SK-N-SH treated with all-trans-retinoic acid at 6 μM for 48 hours (cell line): ENCODE measurements around the gene TMEM235.

Source experiments
- ATAC-seq: fragments of 200-7000 bp; cut with Tn5 transposase; 3 replicates; pipeline ENCODE4 v1.9.1; 2020; ENCODE audit warnings: mild to moderate bottlenecking, moderate library complexity
- ARNTL ChIP-seq: fragments of 450-650 bp; formaldehyde crosslinking; IDR thresholded peaks from 2 replicates; pipeline ENCODE4 v1.5.0; 2020; ENCODE audit warnings: low read depth, mild to moderate bottlenecking, moderate library complexity, borderline replicate concordance
- BACH2 ChIP-seq: fragments of 250-450 bp; sonication (Bioruptor Pico); IDR thresholded peaks from 2 replicates; pipeline ENCODE4 v1.9.0; 2021; ENCODE audit warnings: mild to moderate bottlenecking, borderline replicate concordance
- CREB5 ChIP-seq: fragments of 250-450 bp; sonication (Bioruptor Pico); IDR thresholded peaks from 2 replicates; pipeline ENCODE4 v1.5.1; 2020; ENCODE audit warnings: low read depth, mild to moderate bottlenecking, moderate library complexity
- CSDC2 ChIP-seq: fragments of 250-450 bp; sonication (Bioruptor Pico); IDR thresholded peaks from 2 replicates; pipeline ENCODE4 v1.5.0; 2020; ENCODE audit warnings: mild to moderate bottlenecking, moderate library complexity
- CSRNP3 ChIP-seq: fragments of 250-450 bp; sonication (Bioruptor Pico); IDR thresholded peaks from 2 replicates; pipeline ENCODE4 v1.5.1; 2021; ENCODE audit warnings: mild to moderate bottlenecking, moderate library complexity
- ESRRG ChIP-seq: fragments of 250-450 bp; sonication (Bioruptor Pico); IDR thresholded peaks from 2 replicates; pipeline ENCODE4 v1.6.1; 2021; ENCODE audit warnings: mild to moderate bottlenecking
- ISL1 ChIP-seq: fragments of 250-450 bp; sonication (Bioruptor Pico); IDR thresholded peaks from 2 replicates; pipeline ENCODE4 v2.1.2; 2022; ENCODE audit warnings: mild to moderate bottlenecking, moderate library complexity
- OSR1 ChIP-seq: fragments of 250-450 bp; sonication (Bioruptor Pico); IDR thresholded peaks from 2 replicates; pipeline ENCODE4 v1.8.0; 2022; ENCODE audit warnings: moderate library complexity, mild to moderate bottlenecking, inconsistent platforms
- PATZ1 ChIP-seq: fragments of 250-450 bp; sonication (Bioruptor Pico); IDR thresholded peaks from 2 replicates; pipeline ENCODE4 v1.8.0; 2020; ENCODE audit warnings: mild to moderate bottlenecking, moderate library complexity, borderline replicate concordance
- POU6F1 ChIP-seq: fragments of 250-450 bp; sonication (Bioruptor Pico); IDR thresholded peaks from 2 replicates; pipeline ENCODE4 v1.8.0; 2021; ENCODE audit warnings: low read depth, mild to moderate bottlenecking, moderate library complexity, borderline replicate concordance
- PPARA ChIP-seq: fragments of 250-450 bp; sonication (Bioruptor Pico); IDR thresholded peaks from 2 replicates; pipeline ENCODE4 v1.5.0; 2020; ENCODE audit warnings: mild to moderate bottlenecking, borderline replicate concordance
- RARB ChIP-seq: fragments of 250-450 bp; sonication (Bioruptor Pico); IDR thresholded peaks from 2 replicates; pipeline ENCODE4 v1.8.0; 2021; ENCODE audit warnings: mild to moderate bottlenecking, moderate library complexity
- SNAI2 ChIP-seq: fragments of 250-450 bp; sonication (Bioruptor Pico); IDR thresholded peaks from 2 replicates; pipeline ENCODE4 v1.5.0; 2020; ENCODE audit warnings: mild to moderate bottlenecking, moderate library complexity
- TCF4 ChIP-seq: fragments of 250-450 bp; sonication (Bioruptor Pico); IDR thresholded peaks from 2 replicates; pipeline ENCODE4 v1.8.0; 2021; ENCODE audit warnings: mild to moderate bottlenecking, moderate library complexity, borderline replicate concordance
- TOX ChIP-seq: fragments of 250-450 bp; sonication (Bioruptor Pico); IDR thresholded peaks from 2 replicates; pipeline ENCODE4 v1.8.0; 2021; ENCODE audit warnings: mild to moderate bottlenecking, moderate library complexity, borderline replicate concordance
- TSHZ2 ChIP-seq: fragments of 250-450 bp; sonication (Bioruptor Pico); IDR thresholded peaks from 2 replicates; pipeline ENCODE4 v1.5.0; 2020; ENCODE audit warnings: mild to moderate bottlenecking, moderate library complexity
- ZC3H10 ChIP-seq: fragments of 250-450 bp; sonication (Bioruptor Pico); IDR thresholded peaks from 2 replicates; pipeline ENCODE4 v1.5.1; 2021; ENCODE audit warnings: mild to moderate bottlenecking, moderate library complexity
- ZFP3 ChIP-seq: fragments of 250-450 bp; sonication (Bioruptor Pico); IDR thresholded peaks from 2 replicates; pipeline ENCODE4 v1.5.0; 2020; ENCODE audit warnings: mild to moderate bottlenecking, moderate library complexity
- ZFP30 ChIP-seq: fragments of 450-650 bp; formaldehyde crosslinking; IDR thresholded peaks from 2 replicates; pipeline ENCODE4 v1.5.0; 2022; ENCODE audit warnings: mild to moderate bottlenecking, moderate library complexity
- ZNF565 ChIP-seq: fragments of 450-650 bp; formaldehyde crosslinking; conservative IDR thresholded peaks from 2 replicates; pipeline ENCODE4 v1.5.0; 2020; ENCODE audit warnings: low read depth, mild to moderate bottlenecking, moderate library complexity
- ZNF70 ChIP-seq: fragments of 450-650 bp; formaldehyde crosslinking; IDR thresholded peaks from 2 replicates; pipeline ENCODE4 v1.5.0; 2020; ENCODE audit warnings: mild to moderate bottlenecking, moderate library complexity
- ZNF8 ChIP-seq: fragments of 450-650 bp; formaldehyde crosslinking; IDR thresholded peaks from 2 replicates; pipeline ENCODE4 v1.5.0; 2020; ENCODE audit warnings: mild to moderate bottlenecking, moderate library complexity

Gene TMEM235

GRCh38 chr17:78204387-78205123 lies 26.9 kb upstream of the TMEM235 start:
- TF ChIP-seq ZFP3 (CRISPR knock-in tag): no peak
- no peak for TF ChIP-seq POU6F1 (CRISPR knock-in tag)
- no peak for TF ChIP-seq RARB
- no peak for TF ChIP-seq PPARA (CRISPR knock-in tag)
- no peak for TF ChIP-seq ZNF70 (CRISPR knock-in tag)
- TF ChIP-seq ISL1: no peak
- TF ChIP-seq ZNF565 (CRISPR knock-in tag): no peak
- TF ChIP-seq BACH2 (CRISPR knock-in tag): no peak
- no peak for TF ChIP-seq ESRRG
- TF ChIP-seq ZFP30 (CRISPR knock-in tag): no peak
- no peak for TF ChIP-seq ZC3H10
- TF ChIP-seq TSHZ2: no peak
- ATAC-seq: no peak

GRCh38 chr17:78205124-78205775 lies 26.2 kb upstream of the TMEM235 start:
- TF ChIP-seq OSR1 (CRISPR knock-in tag): no peak
- TF ChIP-seq ZNF8 (CRISPR knock-in tag): no peak
- no peak for TF ChIP-seq CSRNP3 (CRISPR knock-in tag)
- TF ChIP-seq ISL1: no peak
- no peak for TF ChIP-seq ZNF565 (CRISPR knock-in tag)
- no peak for TF ChIP-seq ESRRG
- no peak for TF ChIP-seq ZC3H10
- no peak for TF ChIP-seq SNAI2 (CRISPR knock-in tag)
- TF ChIP-seq TCF4: no peak
- TF ChIP-seq TSHZ2: no peak
- TF ChIP-seq ARNTL (CRISPR knock-in tag): no peak
- no peak for TF ChIP-seq ZFP30 (CRISPR knock-in tag)
- TF ChIP-seq CREB5 (CRISPR knock-in tag): no peak
- no peak for TF ChIP-seq CSDC2 (CRISPR knock-in tag)
- TF ChIP-seq PATZ1 (CRISPR knock-in tag): no peak
- no peak for TF ChIP-seq RARB
- TF ChIP-seq PPARA (CRISPR knock-in tag): no peak
- TF ChIP-seq TOX (CRISPR knock-in tag): no peak
- no peak for ATAC-seq
